ENCODE data around the gene PRCC.

Gene PRCC

DNA sequence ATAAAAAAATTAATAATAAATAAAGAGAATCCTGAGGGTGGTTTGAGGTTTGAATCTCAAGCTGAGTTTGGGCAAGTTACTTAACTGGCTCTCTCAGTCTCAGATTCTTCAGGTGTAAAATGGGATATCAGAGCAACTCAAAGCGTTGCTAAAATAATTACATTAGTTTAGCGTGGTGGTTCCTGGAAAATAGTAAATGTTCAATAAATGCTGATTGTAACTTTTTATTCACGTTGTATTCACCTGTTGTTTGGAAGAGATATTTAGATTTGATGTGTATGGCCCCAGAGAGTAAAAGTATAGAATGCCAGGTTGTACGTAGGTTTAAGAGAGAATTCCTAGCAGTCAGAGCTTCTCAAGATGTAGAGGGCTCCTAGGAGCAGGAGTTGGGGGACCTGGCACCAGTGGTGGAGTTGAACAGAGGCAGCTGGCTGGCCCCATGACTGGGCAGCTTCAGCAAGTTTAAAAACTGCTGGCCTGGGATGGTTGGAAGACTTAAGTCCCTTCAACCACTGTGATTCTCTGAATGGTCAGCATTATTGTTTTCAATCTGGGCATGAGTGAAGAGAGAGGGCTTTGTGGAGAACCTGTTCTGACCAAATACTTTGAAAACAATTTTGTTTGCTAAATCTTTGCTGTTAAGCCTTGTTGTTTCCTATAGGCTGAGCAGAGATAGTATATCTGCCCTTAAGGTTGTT lies 22.4 kb downstream of the PRCC start:
- Histone ChIP-seq H3K9me3 (ENCODE audit: insufficient read depth, low read depth, low read length) (no peaks in the 10 kb centered on the region), H3K4me1 (ENCODE audit: insufficient read depth, low read length) (no peaks in the 10 kb centered on the region), H3K27ac (ENCODE audit: low read length) (no peak overlapping the region), H3K4me3 (ENCODE audit: low read length) (no peak overlapping the region), H3K36me3 (ENCODE audit: insufficient read depth, low read depth, low read length) (peaks cover 78% of the 10 kb centered on the region), H3K27me3 (ENCODE audit: insufficient read depth, low read length) (no peaks in the 10 kb centered on the region), H3K9ac (ENCODE audit: low read depth, low read length) (no peak overlapping the region)

DNA sequence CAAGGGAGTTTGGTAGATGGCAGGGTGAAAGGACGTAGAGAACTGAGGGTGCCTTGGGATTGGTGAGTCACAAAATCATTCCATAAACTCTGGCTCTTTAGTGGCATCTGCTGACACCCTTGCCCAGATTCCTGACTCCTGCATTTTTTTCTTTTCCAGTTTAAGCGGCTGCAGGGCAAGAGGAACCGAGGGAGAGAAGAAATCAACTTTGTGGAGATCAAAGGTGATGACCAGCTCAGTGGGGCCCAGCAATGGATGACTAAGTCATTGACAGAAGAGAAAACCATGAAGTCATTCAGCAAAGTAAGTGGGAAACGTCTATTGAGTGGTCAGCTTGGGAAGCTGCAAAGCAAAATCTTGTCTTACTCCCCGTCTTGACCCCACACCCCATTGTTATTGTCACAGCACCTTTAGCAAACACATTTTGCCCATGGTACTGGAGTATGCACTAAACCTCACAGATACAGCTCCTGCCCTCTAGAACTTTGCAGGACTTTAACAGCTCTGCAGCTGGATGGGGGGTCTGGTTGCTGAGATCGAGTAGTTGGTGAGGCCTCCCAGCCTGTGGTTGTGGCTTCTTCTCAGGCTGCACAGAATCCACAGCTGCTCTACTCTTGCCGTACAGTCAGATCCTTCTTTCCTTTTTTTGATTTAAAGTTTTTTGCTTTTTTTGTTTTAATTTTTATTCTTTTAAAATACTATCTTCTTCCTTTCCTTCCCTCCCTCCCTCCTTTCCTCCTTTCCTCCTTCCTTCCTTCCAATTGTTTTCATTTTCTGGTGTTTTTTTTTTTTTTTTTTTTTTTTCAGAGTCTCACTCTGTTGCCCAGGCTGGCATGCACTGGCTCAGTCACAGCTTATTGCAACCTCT lies 27.4 kb downstream of the PRCC start:
- no peaks in the 10 kb centered on the region for H3K9me3 ChIP-seq (ENCODE audit: insufficient read depth, low read depth, low read length)
- H3K9ac ChIP-seq (ENCODE audit: low read depth, low read length): no peak overlapping the region
- H3K4me3 ChIP-seq (ENCODE audit: low read length): no peak overlapping the region
- H3K27ac ChIP-seq (ENCODE audit: low read length): no peak overlapping the region
- no peaks in the 10 kb centered on the region for H3K4me1 ChIP-seq (ENCODE audit: insufficient read depth, low read length)
- H3K27me3 ChIP-seq (ENCODE audit: insufficient read depth, low read length): no peaks in the 10 kb centered on the region
- H3K36me3 ChIP-seq (ENCODE audit: insufficient read depth, low read depth, low read length): peaks cover 91% of the 10 kb centered on the region

DNA sequence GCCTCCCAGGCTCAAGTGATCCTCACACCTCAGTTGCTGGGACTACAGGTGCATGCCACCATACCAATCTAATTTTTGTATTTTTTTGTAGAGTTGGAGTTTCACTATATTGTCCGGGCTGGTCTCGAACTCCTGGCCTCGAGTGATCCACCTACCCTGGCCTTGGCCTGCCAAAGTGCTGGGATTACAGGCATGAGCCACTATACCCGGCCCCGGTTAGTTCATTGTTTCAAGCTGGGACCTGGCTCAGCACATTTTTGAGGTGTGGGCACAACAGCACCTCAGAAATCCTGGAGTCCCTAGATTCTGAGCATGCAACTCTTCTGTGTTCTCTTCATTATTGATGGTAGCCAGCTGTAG lies 28.0 kb downstream of the PRCC start:
- Histone ChIP-seq H3K4me1 (ENCODE audit: insufficient read depth, low read length) (no peaks in the 10 kb centered on the region), H3K9me3 (ENCODE audit: insufficient read depth, low read depth, low read length) (no peaks in the 10 kb centered on the region), H3K9ac (ENCODE audit: low read depth, low read length) (no peak overlapping the region), H3K36me3 (ENCODE audit: insufficient read depth, low read depth, low read length) (peaks cover 97% of the 10 kb centered on the region), H3K4me3 (ENCODE audit: low read length) (no peak overlapping the region), H3K27ac (ENCODE audit: low read length) (no peak overlapping the region), H3K27me3 (ENCODE audit: insufficient read depth, low read length) (no peaks in the 10 kb centered on the region)

DNA sequence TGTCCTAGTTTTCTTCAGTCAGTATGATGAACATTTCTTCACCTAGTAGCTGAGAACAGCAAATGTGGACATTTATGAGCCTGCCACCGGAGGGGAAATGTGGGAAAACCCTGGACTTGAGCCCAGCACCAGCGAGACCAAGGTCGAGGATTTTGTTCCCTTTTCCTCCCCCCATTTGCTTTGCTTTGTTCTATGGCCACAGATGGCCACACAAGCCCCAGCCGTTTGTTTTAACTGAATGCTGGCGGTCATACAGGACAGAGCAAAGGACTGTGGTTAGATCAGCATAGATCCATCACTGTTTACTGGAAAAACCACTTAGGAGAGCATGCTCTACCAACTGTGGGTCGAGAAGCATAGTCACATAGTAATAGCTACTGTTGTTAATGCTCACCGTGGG lies 28.5 kb downstream of the PRCC start:
- no peak overlapping the region for H3K9ac ChIP-seq (ENCODE audit: low read depth, low read length)
- no peaks in the 10 kb centered on the region for H3K9me3 ChIP-seq (ENCODE audit: insufficient read depth, low read depth, low read length)
- H3K36me3 ChIP-seq (ENCODE audit: insufficient read depth, low read depth, low read length): peaks cover 97% of the 10 kb centered on the region
- H3K27me3 ChIP-seq (ENCODE audit: insufficient read depth, low read length): no peaks in the 10 kb centered on the region
- H3K27ac ChIP-seq (ENCODE audit: low read length): no peak overlapping the region
- no peaks in the 10 kb centered on the region for H3K4me1 ChIP-seq (ENCODE audit: insufficient read depth, low read length)
- H3K4me3 ChIP-seq (ENCODE audit: low read length): no peak overlapping the region

DNA sequence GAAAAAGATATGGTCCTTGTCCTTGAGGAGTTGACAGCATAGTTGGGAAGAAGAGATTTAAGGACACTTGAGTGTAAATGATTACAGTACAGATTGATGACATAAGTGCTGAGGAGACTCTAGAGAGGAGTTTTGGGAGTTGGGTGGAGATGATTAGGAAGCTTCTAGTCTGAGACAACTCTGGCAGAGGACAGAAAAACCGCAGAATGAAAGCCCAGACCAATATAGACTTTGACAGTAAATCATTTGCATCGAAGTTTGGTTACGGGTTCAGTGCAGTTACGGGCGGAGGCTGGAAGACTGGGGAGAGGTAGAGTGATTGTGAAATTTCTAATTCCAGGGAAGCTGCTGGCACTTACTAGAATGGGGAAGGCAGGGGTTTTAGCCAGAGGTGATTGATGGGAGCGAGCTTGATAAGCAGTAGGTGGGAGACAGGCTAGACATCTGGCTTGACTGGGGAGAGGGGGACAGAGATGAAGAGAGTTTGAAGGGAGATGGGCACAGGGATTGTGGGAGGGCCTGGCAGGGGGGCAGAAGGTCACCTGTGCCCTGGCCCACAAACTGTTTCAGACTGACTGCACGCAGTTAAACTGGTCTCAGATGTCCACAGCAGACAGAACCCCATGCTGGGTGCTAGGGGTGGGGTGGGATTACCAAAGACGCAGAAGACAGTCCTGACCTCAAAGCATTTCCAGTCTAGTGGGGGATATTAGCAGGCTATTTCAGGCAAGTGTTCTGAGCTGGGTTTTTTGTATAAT lies 29.2 kb downstream of the PRCC start:
- H3K27me3 ChIP-seq (ENCODE audit: insufficient read depth, low read length): no peaks in the 10 kb centered on the region
- no peak overlapping the region for H3K9ac ChIP-seq (ENCODE audit: low read depth, low read length)
- H3K4me1 ChIP-seq (ENCODE audit: insufficient read depth, low read length): no peaks in the 10 kb centered on the region
- no peak overlapping the region for H3K4me3 ChIP-seq (ENCODE audit: low read length)
- no peak overlapping the region for H3K27ac ChIP-seq (ENCODE audit: low read length)
- peaks cover 97% of the 10 kb centered on the region for H3K36me3 ChIP-seq (ENCODE audit: insufficient read depth, low read depth, low read length)
- H3K9me3 ChIP-seq (ENCODE audit: insufficient read depth, low read depth, low read length): no peaks in the 10 kb centered on the region

DNA sequence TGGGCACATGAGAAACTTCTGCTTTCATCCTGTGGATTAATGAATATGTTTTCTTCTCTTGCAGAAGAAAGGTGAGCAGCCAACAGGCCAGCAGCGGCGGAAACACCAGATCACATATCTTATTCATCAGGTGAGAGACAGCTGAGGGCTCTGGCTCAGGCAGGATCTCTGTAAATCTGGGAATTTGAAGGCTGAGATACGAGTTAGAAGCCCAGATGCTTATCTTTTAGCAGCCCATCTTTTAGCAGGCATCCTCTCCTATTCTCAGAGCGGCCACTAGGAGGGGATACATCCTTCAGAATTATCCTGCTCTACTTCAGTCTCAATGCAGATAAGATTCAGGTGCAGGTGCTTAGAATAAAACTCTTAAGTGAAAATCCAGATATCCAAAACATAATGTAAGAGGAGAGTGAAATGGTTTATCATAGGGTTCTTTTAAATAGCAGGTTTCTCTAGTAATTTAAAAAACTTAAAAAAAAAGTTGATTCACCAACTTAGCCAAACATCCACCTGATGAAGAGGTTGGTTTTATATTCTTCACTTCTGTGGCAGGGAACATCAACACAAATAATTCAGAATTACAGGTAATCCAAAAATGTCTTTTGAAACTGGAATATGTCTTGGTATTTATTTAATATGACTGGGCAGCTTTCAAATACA lies 30.0 kb downstream of the PRCC start:
- no peaks in the 10 kb centered on the region for H3K9me3 ChIP-seq (ENCODE audit: insufficient read depth, low read depth, low read length)
- no peak overlapping the region for H3K9ac ChIP-seq (ENCODE audit: low read depth, low read length)
- H3K4me3 ChIP-seq (ENCODE audit: low read length): no peak overlapping the region
- no peak overlapping the region for H3K27ac ChIP-seq (ENCODE audit: low read length)
- no peaks in the 10 kb centered on the region for H3K27me3 ChIP-seq (ENCODE audit: insufficient read depth, low read length)
- peaks cover 94% of the 10 kb centered on the region for H3K36me3 ChIP-seq (ENCODE audit: insufficient read depth, low read depth, low read length)
- no peaks in the 10 kb centered on the region for H3K4me1 ChIP-seq (ENCODE audit: insufficient read depth, low read length)

DNA sequence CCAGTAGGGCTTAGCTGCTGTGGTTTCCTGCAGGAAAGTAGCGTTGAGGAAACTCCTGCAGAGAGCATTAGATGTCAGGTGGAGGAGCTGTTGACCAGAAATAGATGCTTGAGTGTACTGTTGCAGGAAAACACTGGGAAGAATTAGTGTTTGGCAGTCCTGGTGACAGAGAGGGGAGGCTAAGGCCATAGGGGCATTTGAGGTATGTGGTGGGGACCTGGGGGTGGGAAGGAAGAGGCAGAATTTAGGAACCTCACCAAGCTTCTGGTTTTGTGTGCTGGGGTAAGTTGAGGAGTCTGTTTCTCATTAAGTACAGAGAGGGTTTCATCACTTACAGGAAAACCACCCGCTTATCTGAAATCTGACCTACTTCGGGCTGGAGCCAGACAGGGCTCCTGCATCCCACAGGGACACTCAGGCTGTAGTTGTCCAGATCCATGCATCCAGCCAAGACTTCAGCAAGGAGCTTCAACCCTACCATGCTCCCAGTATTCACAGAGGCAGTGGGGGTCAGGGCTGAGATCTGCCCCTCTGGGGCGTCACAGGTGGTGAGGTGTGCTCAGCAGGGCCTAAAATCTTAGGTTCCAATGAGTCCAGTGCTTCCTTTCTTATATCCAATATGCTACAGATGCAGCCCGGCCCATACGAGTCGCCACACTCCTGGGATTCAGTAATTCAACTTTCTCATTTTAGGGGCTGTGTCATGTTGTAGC lies 34.2 kb downstream of the PRCC start:
- Histone ChIP-seq H3K27me3 (ENCODE audit: insufficient read depth, low read length) (no peaks in the 10 kb centered on the region), H3K36me3 (ENCODE audit: insufficient read depth, low read depth, low read length) (peaks cover 53% of the 10 kb centered on the region), H3K9ac (ENCODE audit: low read depth, low read length) (no peak overlapping the region), H3K4me1 (ENCODE audit: insufficient read depth, low read length) (no peaks in the 10 kb centered on the region), H3K4me3 (ENCODE audit: low read length) (no peak overlapping the region), H3K9me3 (ENCODE audit: insufficient read depth, low read depth, low read length) (no peaks in the 10 kb centered on the region), H3K27ac (ENCODE audit: low read length) (no peak overlapping the region)

DNA sequence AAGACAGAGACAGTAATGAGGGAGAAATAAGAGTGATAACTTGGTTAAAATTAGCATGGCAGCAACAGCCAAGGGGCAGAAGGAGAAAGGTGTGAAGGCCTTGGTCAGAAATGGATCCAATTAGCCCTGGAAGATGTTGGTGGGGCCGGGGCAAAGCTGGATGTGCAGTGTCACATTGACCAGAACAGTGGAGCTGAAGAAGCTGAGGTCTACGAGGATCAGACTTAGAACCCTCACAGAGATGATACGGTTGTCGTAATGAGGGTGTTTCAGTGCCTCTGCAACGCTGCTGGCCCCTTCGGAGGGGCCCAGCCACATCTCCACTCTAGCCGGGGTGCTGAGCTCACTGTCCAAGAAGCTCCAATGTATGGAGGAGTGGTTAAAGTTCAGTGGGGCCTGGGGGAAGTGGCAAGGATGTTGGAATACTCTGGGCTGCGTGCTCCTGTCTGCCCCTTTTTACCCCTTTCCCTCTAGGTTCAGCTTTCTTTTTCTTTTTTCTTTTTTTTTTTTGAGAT lies 35.1 kb downstream of the PRCC start:
- no peak overlapping the region for H3K27ac ChIP-seq (ENCODE audit: low read length)
- H3K9ac ChIP-seq (ENCODE audit: low read depth, low read length): no peak overlapping the region
- no peaks in the 10 kb centered on the region for H3K4me1 ChIP-seq (ENCODE audit: insufficient read depth, low read length)
- H3K27me3 ChIP-seq (ENCODE audit: insufficient read depth, low read length): no peaks in the 10 kb centered on the region
- no peaks in the 10 kb centered on the region for H3K9me3 ChIP-seq (ENCODE audit: insufficient read depth, low read depth, low read length)
- H3K4me3 ChIP-seq (ENCODE audit: low read length): no peak overlapping the region
- peaks cover 45% of the 10 kb centered on the region for H3K36me3 ChIP-seq (ENCODE audit: insufficient read depth, low read depth, low read length)

DNA sequence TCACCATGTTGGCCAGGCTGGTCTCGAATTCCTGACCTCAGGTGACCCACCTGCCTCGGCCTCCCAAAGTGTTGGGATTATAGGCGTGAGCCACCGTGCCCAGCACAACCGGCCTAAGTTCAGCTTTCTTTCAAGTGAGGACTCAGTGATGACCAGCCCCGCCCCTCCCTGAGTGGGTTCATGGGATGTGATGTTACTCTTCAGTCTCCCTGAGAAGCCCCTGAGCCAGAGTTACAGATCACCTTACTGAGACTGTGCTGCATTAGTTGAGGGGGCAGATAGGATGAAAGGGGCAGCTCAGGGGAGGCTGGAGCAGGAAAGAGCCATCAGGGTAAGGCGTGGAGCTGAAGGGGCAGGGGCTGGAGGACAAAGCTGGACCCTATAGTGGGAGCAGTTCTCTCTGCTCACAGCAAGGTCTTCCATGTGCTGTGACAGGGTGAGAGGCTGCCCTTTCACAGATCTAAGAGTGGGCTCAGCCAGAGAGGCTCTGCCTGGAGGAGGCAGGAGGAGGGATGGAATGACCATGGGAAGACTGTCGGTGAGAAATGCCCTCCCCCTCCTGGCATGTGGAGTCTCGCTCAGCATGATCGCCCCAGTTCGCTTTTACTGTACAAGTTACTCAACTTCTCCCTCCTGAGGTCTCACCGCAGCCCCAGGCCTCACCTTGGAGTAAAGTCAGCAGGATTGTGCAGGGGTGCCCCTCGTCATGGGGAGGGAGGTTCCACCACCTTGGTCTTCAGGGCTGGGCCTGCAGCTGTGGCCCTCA lies 35.9 kb downstream of the PRCC start:
- Histone ChIP-seq H3K27me3 (ENCODE audit: insufficient read depth, low read length) (no peaks in the 10 kb centered on the region), H3K9me3 (ENCODE audit: insufficient read depth, low read depth, low read length) (no peaks in the 10 kb centered on the region), H3K4me1 (ENCODE audit: insufficient read depth, low read length) (no peaks in the 10 kb centered on the region), H3K27ac (ENCODE audit: low read length) (no peak overlapping the region), H3K36me3 (ENCODE audit: insufficient read depth, low read depth, low read length) (peaks cover 37% of the 10 kb centered on the region), H3K9ac (ENCODE audit: low read depth, low read length) (no peak overlapping the region), H3K4me3 (ENCODE audit: low read length) (no peak overlapping the region)

DNA sequence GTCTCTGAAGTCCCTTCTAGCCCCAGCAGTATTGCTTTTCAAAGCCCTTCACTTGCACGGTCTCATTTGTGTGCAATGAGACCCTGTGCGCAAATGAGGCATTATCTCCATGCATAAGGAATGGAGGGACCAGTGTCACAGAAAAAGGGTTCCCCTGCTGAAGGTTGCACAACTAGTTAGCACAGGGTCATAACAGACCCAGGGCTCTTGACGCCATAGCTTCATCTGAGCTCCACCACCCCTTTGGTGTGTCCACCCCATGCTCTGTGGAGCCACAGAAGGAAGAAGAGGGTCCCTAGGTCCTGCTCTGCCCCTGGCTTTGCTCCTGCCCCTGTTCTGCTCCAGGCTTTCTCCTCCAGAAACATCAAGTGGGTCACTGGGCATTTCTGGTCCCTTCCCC lies 36.7 kb downstream of the PRCC start:
- Histone ChIP-seq H3K9me3 (ENCODE audit: insufficient read depth, low read depth, low read length) (no peaks in the 10 kb centered on the region), H3K4me1 (ENCODE audit: insufficient read depth, low read length) (no peaks in the 10 kb centered on the region), H3K4me3 (ENCODE audit: low read length) (no peak overlapping the region), H3K9ac (ENCODE audit: low read depth, low read length) (no peak overlapping the region), H3K36me3 (ENCODE audit: insufficient read depth, low read depth, low read length) (peaks cover 29% of the 10 kb centered on the region), H3K27me3 (ENCODE audit: insufficient read depth, low read length) (no peaks in the 10 kb centered on the region), H3K27ac (ENCODE audit: low read length) (no peak overlapping the region)

All from iPS-20b (cell line).